ENCODE results near the gene MYOF. TPM values are rescaled to one million over a fixed set of nuclear protein-coding genes. Genes with fewer than 3 reads are reported as not detected.

MYOF gene
- polyA plus RNA-seq, 1 of the 3 experiments (the other 2 are of a cell fraction): 103 TPM

DNA sequence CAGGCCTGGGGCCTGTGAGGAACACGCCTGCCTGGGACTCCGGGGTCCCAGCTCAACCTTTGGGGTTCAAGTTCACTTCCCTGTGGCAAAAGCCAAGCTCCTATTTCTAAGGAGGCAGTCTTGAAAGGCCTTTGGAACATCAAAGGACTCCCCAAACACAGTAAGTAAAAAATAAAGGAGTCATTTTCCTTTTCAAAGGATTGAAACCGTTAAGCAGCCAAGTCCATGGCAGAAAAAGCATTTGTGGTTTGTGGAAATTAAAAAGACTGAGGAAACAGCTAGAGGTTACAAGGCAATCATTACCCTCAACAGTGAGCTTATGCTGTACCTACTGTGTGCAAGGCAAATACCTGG, 200.8 kb downstream of the MYOF start:
- Histone ChIP-seq H3K27ac (ENCODE audit: low read depth in 2 of 2, low read length in 1 of 2) (no peak overlapping the region), H2AFZ (ENCODE audit: low read depth) (no peak overlapping the region), H3K4me2 (no peak overlapping the region), H3F3A (replicated peaks; ENCODE audit: insufficient read depth) (no peaks in the 10 kb centered on the region), H3K9me2 (no peaks in the 10 kb centered on the region), H3K4me1 (ENCODE audit: control insufficient read depth in 1 of 2, insufficient read depth in 2 of 2, low read depth in 1 of 2, low read length in 1 of 2) (no peaks in the 10 kb centered on the region), H3K9ac (no peak overlapping the region), H3K79me2 (ENCODE audit: insufficient read depth) (no peaks in the 10 kb centered on the region), H3K9me3 (no peaks in the 10 kb centered on the region), H3K36me3 (replicated peaks in 1 of 2; ENCODE audit: control insufficient read depth in 1 of 2, insufficient read depth in 2 of 2, low read length in 1 of 2) (no peaks in the 10 kb centered on the region), H4K20me1 (ENCODE audit: insufficient read depth) (no peaks in the 10 kb centered on the region), H3K27me3 (ENCODE audit: insufficient read depth) (no peaks in the 10 kb centered on the region; the same call in 1 of the 2 replicates), H3K4me3 (ENCODE audit: low read depth in 2 of 2, low read length in 1 of 2) (no peak overlapping the region)
- no peak for DNase-seq
- no peak for TF ChIP-seq NRF1 (IDR thresholded peaks at IDR 0.05; ENCODE audit: low read depth, low read length)
- TF ChIP-seq TEAD4 (IDR thresholded peaks at IDR 0.05; ENCODE audit: borderline replicate concordance, insufficient read depth): no peak
- TF ChIP-seq TAF1 (IDR thresholded peaks at IDR 0.05; ENCODE audit: borderline replicate concordance, low read depth, low read length): no peak
- TF ChIP-seq, protein P1, sequence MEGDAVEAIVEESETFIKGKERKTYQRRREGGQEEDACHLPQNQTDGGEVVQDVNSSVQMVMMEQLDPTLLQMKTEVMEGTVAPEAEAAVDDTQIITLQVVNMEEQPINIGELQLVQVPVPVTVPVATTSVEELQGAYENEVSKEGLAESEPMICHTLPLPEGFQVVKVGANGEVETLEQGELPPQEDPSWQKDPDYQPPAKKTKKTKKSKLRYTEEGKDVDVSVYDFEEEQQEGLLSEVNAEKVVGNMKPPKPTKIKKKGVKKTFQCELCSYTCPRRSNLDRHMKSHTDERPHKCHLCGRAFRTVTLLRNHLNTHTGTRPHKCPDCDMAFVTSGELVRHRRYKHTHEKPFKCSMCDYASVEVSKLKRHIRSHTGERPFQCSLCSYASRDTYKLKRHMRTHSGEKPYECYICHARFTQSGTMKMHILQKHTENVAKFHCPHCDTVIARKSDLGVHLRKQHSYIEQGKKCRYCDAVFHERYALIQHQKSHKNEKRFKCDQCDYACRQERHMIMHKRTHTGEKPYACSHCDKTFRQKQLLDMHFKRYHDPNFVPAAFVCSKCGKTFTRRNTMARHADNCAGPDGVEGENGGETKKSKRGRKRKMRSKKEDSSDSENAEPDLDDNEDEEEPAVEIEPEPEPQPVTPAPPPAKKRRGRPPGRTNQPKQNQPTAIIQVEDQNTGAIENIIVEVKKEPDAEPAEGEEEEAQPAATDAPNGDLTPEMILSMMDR (IDR thresholded peaks at IDR 0.05): no peak
- no peak for TF ChIP-seq POLR2AphosphoS5 (IDR thresholded peaks at IDR 0.05; ENCODE audit: low read depth, low read length)
- TF ChIP-seq FOXM1 (IDR thresholded peaks at IDR 0.05; ENCODE audit: low read depth): no peak
- TF ChIP-seq NFIC (IDR thresholded peaks at IDR 0.05; ENCODE audit: borderline replicate concordance): no peak
- TF ChIP-seq, protein P2, sequence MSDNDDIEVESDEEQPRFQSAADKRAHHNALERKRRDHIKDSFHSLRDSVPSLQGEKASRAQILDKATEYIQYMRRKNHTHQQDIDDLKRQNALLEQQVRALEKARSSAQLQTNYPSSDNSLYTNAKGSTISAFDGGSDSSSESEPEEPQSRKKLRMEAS (IDR thresholded peaks at IDR 0.05; ENCODE audit: low read depth): no peak
- TF ChIP-seq TCF12 (IDR thresholded peaks at IDR 0.05): no peak
- TF ChIP-seq, protein P3, sequence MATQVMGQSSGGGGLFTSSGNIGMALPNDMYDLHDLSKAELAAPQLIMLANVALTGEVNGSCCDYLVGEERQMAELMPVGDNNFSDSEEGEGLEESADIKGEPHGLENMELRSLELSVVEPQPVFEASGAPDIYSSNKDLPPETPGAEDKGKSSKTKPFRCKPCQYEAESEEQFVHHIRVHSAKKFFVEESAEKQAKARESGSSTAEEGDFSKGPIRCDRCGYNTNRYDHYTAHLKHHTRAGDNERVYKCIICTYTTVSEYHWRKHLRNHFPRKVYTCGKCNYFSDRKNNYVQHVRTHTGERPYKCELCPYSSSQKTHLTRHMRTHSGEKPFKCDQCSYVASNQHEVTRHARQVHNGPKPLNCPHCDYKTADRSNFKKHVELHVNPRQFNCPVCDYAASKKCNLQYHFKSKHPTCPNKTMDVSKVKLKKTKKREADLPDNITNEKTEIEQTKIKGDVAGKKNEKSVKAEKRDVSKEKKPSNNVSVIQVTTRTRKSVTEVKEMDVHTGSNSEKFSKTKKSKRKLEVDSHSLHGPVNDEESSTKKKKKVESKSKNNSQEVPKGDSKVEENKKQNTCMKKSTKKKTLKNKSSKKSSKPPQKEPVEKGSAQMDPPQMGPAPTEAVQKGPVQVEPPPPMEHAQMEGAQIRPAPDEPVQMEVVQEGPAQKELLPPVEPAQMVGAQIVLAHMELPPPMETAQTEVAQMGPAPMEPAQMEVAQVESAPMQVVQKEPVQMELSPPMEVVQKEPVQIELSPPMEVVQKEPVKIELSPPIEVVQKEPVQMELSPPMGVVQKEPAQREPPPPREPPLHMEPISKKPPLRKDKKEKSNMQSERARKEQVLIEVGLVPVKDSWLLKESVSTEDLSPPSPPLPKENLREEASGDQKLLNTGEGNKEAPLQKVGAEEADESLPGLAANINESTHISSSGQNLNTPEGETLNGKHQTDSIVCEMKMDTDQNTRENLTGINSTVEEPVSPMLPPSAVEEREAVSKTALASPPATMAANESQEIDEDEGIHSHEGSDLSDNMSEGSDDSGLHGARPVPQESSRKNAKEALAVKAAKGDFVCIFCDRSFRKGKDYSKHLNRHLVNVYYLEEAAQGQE (IDR thresholded peaks at IDR 0.05; ENCODE audit: low read depth, low read length): no peak
- no peak for TF ChIP-seq RFX5 (IDR thresholded peaks at IDR 0.05; ENCODE audit: low read length)
- no peak for TF ChIP-seq SMC3 (IDR thresholded peaks at IDR 0.05; ENCODE audit: low read depth, low read length)
- TF ChIP-seq GABPA (IDR thresholded peaks at IDR 0.05; ENCODE audit: low read depth): no peak
- no peak for TF ChIP-seq YY1 (IDR thresholded peaks at IDR 0.05; ENCODE audit: low read depth)
- TF ChIP-seq SIN3A (IDR thresholded peaks at IDR 0.05; ENCODE audit: borderline replicate concordance, low read depth, low read length): no peak
- no peak for TF ChIP-seq GATA2 (CRISPR knock-in tag; IDR thresholded peaks at IDR 0.05)
- TF ChIP-seq RCOR1 (IDR thresholded peaks at IDR 0.05; ENCODE audit: low read length): no peak
- POLR2A ChIA-PET: no interaction called here
- CTCF ChIA-PET: interaction anchor here (0.7 to 1.5 kb wide), 3 partner anchors 18 to 208 kb away, joined by 3 read pairs; partner anchors contain the start of gene CYP26A1
- 84% methylated on average over 3 of the region's 3 CpGs for WGBS (ENCODE audit: low lambda C conversion rate)

Data from SK-N-SH (cell line).